Skeletal muscle tissue (tissue), 5 donors: ENCODE data around the gene HOTAIR. TPM values are rescaled to one million over a fixed set of nuclear protein-coding genes. Genes with fewer than 3 reads are reported as not detected.
A peak's percentile ranks its signal among the peaks of the same experiment; 100 is the strongest.

Experiments
- H3K27ac ChIP-seq: one replicate; pipeline ENCODE4 v1.7.0; 2013; ENCODE audit warnings: mild to moderate bottlenecking, low read depth, low read length, inconsistent platforms
- H3K27me3 ChIP-seq, 3 donors: one replicate each; pipeline ENCODE4 v1.7.0; 2013; ENCODE audit warnings: low read length in 3 of 3; ENCODE audit not compliant: control insufficient read depth in 3 of 3, insufficient read depth in 3 of 3
- H3K36me3 ChIP-seq, 3 donors: one replicate each; pipeline ENCODE4 v1.7.0; 2013; ENCODE audit warnings: low read length in 3 of 3; ENCODE audit not compliant: control insufficient read depth in 3 of 3, insufficient read depth in 3 of 3
- H3K4me1 ChIP-seq, 3 donors: one replicate each; pipeline ENCODE4 v1.7.0; 2013; ENCODE audit warnings: low read length in 3 of 3, mild to moderate bottlenecking in 3 of 3; ENCODE audit not compliant: control insufficient read depth in 3 of 3, insufficient read depth in 3 of 3
- H3K4me3 ChIP-seq, 3 donors: one replicate each; pipeline ENCODE4 v1.7.0; 2013; ENCODE audit warnings: low read length in 3 of 3
- H3K9ac ChIP-seq, 3 donors: one replicate each; pipeline ENCODE4 v1.7.0; 2013; ENCODE audit warnings: low read length in 3 of 3, mild to moderate bottlenecking in 3 of 3, moderate library complexity in 2 of 3, low read depth in 1 of 3
- H3K9me3 ChIP-seq, 3 donors: one replicate each; pipeline ENCODE4 v1.7.0; 2013; ENCODE audit warnings: low read length in 3 of 3; ENCODE audit not compliant: control insufficient read depth in 3 of 3
- small RNA-seq: library from RNA; depleted of rRNA; stranded (forward); fragments of <200 nt; gene quantifications from one replicate; pipeline ENCODE3, GENCODE V24; 2014
- total RNA-seq: library from RNA; depleted of rRNA; stranded (reverse); fragments of >200 nt; gene quantifications from one replicate; pipeline ENCODE4 v1.2.3, GENCODE V29; 2014
- donor health status: Osteomylitis.

The HOTAIR gene
- total RNA-seq, 1 donor from 2014 or later: 2.1 TPM

GRCh38 chr12:53916788-53917655 lies 57.7 kb downstream of the HOTAIR start:
- no peak overlapping the region for H3K27ac ChIP-seq
- no peak overlapping the region for H3K4me3 ChIP-seq
- H3K27me3 ChIP-seq: peaks cover 16 to 22% (median 18%) of the 10 kb centered on the region in 3 donors

More at GRCh38 chr12:53916788-53917655, 57.7 kb downstream of the HOTAIR start:
- no peak overlapping the region for H3K9ac ChIP-seq
- H3K36me3 ChIP-seq: no peaks in the 10 kb centered on the region
- H3K9me3 ChIP-seq: no peaks in the 10 kb centered on the region
- no peaks in the 10 kb centered on the region for H3K4me1 ChIP-seq

Small RNAs within 50 kb of the gene (small RNA-seq; reads per million reads assigned to genes)
- gene AC012531.3: not detected
- gene AC012531.4: not detected
- gene MIR196A2: 107 reads per million, percentile 96 among the genes with 10 or more reads in this experiment
- not detected for gene RF01905
- gene RF01906: not detected

Other genes with a start within 250 kb of the HOTAIR start
- gene CALCOCO1, start 247.5 kb downstream of the HOTAIR start, total RNA-seq: 49.1 TPM
- gene CISTR, start 223.0 kb downstream of the HOTAIR start, total RNA-seq: not detected
- not detected for gene HOXC13, start 36.1 kb downstream of the HOTAIR start, total RNA-seq
- gene HOXC12, start 20.1 kb downstream of the HOTAIR start, total RNA-seq: not detected
- gene HOXC11, start 1.8 kb downstream of the HOTAIR start, total RNA-seq: 0.52 TPM
- gene HOXC10, start 10.2 kb upstream of the HOTAIR start, total RNA-seq: 3.7 TPM
- 4.2 TPM for gene HOXC9, start 25.2 kb upstream of the HOTAIR start, total RNA-seq
- gene HOXC8, start 34.0 kb upstream of the HOTAIR start, total RNA-seq: 0.52 TPM
- 2.6 TPM for gene HOXC6, start 53.5 kb upstream of the HOTAIR start, total RNA-seq
- 0.52 TPM for gene HOXC5, start 58.1 kb upstream of the HOTAIR start, total RNA-seq
- 1.0 TPM for gene HOXC4, start 78.9 kb upstream of the HOTAIR start, total RNA-seq
- 27.7 TPM for gene SMUG1, start 214.0 kb upstream of the HOTAIR start, total RNA-seq